Measurements from ENCODE around the gene SPATA31A1.
"Not testable (repeated sequence)": the region's sequence is repeated elsewhere in the genome, so short reads cannot be mapped to it uniquely, and the experiment has no call there.

The SPATA31A1 gene

GRCh38 chr9:39355369-39355768 lies at the start of gene SPATA31A1:
SPATA31A1 (plus strand) TSS chr9:39355669; CDS start chr9:39355731, 62 bp downstream.
- not testable (repeated sequence) for H3K27ac Mint-ChIP-seq; H3K4me1 Mint-ChIP-seq (ENCODE audit: low read depth); H3K36me3 Mint-ChIP-seq (ENCODE audit: low read depth); H3K4me3 Mint-ChIP-seq; H3K27me3 Mint-ChIP-seq (ENCODE audit: low read depth); H3K9me3 Mint-ChIP-seq

DNA sequence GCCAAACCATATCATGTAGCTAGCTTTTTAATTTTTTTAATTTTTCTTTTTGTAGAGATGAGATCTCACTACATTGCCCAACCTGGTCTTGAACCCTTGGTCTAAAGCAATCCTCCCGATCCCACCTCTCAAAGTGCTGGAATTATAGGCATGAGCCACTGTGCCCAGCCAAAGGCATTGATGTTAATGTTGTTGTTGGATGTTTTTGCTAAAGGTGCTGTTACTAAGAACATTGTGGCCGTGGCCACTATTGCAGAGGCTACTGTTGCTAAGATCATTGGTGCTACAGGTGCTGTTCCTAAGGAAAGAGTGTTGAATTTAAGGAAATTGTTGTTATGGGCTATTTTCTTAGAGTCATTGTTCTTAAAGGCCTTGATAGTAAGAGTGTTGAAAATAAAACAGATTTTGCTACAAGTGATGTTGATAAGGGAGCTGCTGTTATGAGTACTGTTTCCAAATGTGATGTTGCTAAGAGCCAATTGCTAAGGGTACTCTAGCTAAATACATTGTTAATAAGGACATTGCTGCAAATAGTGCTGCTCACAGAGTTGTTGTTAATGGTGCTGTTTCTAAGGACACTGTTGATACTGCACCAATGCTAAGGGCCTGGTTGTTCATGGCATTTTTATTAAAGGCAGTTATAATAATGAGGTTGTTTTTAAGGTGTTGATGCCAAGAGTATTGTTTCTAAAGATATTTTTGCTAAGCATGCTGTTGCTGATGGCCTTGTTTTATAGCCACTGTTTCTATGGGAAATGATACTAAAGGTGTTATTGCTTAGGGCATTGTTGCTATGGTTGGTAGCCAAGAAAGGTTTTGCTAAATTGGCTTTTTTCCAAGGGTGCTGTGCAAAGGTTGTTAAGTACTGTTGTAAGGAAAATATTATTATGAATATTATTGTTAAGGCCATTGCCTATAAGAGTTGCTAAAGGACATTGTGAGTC lies 52.1 kb downstream of the SPATA31A1 start:
- not testable (repeated sequence) for H3K36me3 Mint-ChIP-seq (ENCODE audit: low read depth); H3K4me1 Mint-ChIP-seq (ENCODE audit: low read depth); H3K4me3 Mint-ChIP-seq; H3K27ac Mint-ChIP-seq; H3K9me3 Mint-ChIP-seq; H3K27me3 Mint-ChIP-seq (ENCODE audit: low read depth)

GRCh38 chr9:39411254-39411940 lies 55.9 kb downstream of the SPATA31A1 start:
- not testable (repeated sequence) for H3K27ac Mint-ChIP-seq; H3K27me3 Mint-ChIP-seq (ENCODE audit: low read depth); H3K4me1 Mint-ChIP-seq (ENCODE audit: low read depth); H3K36me3 Mint-ChIP-seq (ENCODE audit: low read depth); H3K9me3 Mint-ChIP-seq; H3K4me3 Mint-ChIP-seq

All from T-helper 1 cell treated with Interleukin-12 subunit alpha and Interleukin-12 subunit beta and Interleukin-4 antibody, amounts not matched to agents 30 μg/mL and 1 μg/mL, for 36 hours (primary cell).